ENCODE measurements around the gene CSF1. TPM values are rescaled to one million over a fixed set of nuclear protein-coding genes. Genes with fewer than 3 reads are reported as not detected.

CSF1 gene
- total and polyA plus RNA-seq, 7 donors = 3.0 to 118 (median 21.8) TPM

DNA sequence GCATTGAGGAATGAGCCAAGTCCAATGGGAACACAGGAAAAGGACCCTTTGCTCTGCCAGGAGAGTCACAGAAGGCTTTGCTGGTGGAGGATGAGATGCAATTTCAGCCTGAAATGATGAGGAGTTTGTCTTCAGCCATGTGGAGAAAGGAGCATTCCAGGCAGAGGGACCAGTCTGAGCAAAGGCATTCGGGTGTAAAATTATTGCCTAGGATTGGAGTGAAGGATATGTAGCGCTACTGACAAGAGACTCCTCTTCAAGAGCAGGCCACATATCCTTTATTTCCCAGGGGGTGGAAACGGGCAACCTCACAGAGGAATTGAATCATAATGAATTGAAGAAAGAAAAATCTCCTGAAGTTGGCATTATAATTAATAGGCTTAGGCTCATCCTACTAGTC, 1.1 kb upstream of the CSF1 start:
- Histone ChIP-seq H3K4me3 (no peak overlapping the region), H3K27ac (peak overlapping the region in 3 of 4 donors; percentile 78 to 89 (median 87)), H3K9me3 (no peaks in the 10 kb centered on the region), H3K36me3 (no peaks in the 10 kb centered on the region), H3K27me3 (no peaks in the 10 kb centered on the region), H3K4me1 (peaks cover 0 to 47% (median 44%) of the 10 kb centered on the region in 4 donors)
- WGBS, 2 donors = 82 to 92% methylated on average over 3 of the region's 3 CpGs
- intact Hi-C loops (cut with DNase I) = no loop called here
- DNase-seq = no peak
- TF ChIP-seq CTCF (IDR thresholded peaks at IDR 0.05) (no peak), POLR2A (IDR thresholded peaks at IDR 0.05) (no peak), EP300 (IDR thresholded peaks at IDR 0.05) (no peak), POLR2AphosphoS5 (IDR thresholded peaks at IDR 0.05) (no peak)

DNA sequence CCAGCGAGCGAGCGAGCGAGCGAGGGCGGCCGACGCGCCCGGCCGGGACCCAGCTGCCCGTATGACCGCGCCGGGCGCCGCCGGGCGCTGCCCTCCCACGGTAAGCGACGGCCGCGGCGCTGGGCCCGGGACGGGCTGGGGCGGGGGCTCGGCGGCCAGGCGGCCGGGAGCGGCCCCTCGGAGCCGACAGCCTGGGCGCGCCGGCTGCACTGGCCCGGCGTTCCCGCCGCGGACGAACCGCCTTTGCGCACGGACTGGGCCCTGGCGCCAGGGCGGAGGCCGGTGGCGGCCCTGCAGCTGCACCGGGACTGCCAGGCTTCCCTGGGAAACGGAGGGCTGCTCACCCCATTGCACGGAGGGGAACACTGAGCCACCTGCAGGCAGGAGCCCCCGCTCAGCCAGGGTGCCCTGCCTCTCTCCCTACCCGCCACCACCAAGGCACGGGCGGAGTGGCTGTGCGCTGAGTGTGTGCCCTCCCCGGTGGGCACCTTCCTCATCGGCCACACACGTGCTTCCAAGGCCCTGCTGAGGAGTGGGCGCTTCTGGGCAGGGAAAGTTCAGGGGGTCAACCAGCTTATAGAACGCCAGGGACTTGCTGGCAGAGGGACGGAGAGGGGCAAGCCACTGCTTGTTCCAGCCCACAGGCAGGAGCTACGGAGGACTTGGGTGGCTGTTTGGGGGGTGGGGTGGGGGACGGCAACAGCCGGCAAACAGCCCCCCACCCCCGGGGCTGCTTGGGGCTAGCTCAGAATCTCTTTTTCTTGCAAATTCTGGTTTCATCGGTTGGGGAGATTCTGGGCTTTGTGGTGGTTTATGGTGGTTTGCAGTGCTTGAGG, 532 bp downstream of the CSF1 start:
- Histone ChIP-seq H3K9me3 (no peaks in the 10 kb centered on the region), H3K4me3 (peak overlapping the region; percentile 83 to 92 (median 88)), H3K27me3 (no peaks in the 10 kb centered on the region), H3K4me1 (peaks cover 0 to 54% (median 49%) of the 10 kb centered on the region in 4 donors), H3K27ac (peak overlapping the region; percentile 78 to 91 (median 88)), H3K36me3 (peaks cover 0 to 13% (median 9%) of the 10 kb centered on the region in 4 donors)
- 2 to 3% methylated on average over 70 of the region's 70 CpGs for WGBS, 2 donors
- intact Hi-C loops (cut with DNase I) = loop anchor here (2.0 to 5.0 kb wide), 6 partner anchors 34 to 364 kb away; partner anchors contain the start of genes AHCYL1 and GNAI3
- DNase-seq = no peak
- TF ChIP-seq POLR2AphosphoS5 (IDR thresholded peaks at IDR 0.05) (peak in 1 of 4 donors; percentile 2), POLR2A (IDR thresholded peaks at IDR 0.05) (no peak)

- peak overlapping the region; percentile 83 to 92 (median 88) for H3K4me3 ChIP-seq
- no peaks in the 10 kb centered on the region for H3K9me3 ChIP-seq
- peaks cover 0 to 54% (median 49%) of the 10 kb centered on the region in 4 donors for H3K4me1 ChIP-seq
- intact Hi-C loops (cut with DNase I) = loop anchor here (5.0 kb wide), 4 partner anchors 70 to 365 kb away; partner anchors contain the start of genes AHCYL1 and GNAI3
- peaks cover 5 to 24% (median 17%) of the 10 kb centered on the region in 4 donors for H3K36me3 ChIP-seq
- no peak for TF ChIP-seq POLR2AphosphoS5 (IDR thresholded peaks at IDR 0.05)
- no peak for TF ChIP-seq EP300 (IDR thresholded peaks at IDR 0.05)
- no peak for TF ChIP-seq CTCF (IDR thresholded peaks at IDR 0.05)
- no peak for TF ChIP-seq POLR2A (IDR thresholded peaks at IDR 0.05)
- peak overlapping the region; percentile 78 to 91 (median 88) for H3K27ac ChIP-seq
- 56 to 68% methylated on average over 4 of the region's 4 CpGs for WGBS, 2 donors
- DNase-seq = no peak
- no peaks in the 10 kb centered on the region for H3K27me3 ChIP-seq
Measured at GRCh38 chr1:109912214-109912861, 1.7 kb downstream of the CSF1 start.

DNA sequence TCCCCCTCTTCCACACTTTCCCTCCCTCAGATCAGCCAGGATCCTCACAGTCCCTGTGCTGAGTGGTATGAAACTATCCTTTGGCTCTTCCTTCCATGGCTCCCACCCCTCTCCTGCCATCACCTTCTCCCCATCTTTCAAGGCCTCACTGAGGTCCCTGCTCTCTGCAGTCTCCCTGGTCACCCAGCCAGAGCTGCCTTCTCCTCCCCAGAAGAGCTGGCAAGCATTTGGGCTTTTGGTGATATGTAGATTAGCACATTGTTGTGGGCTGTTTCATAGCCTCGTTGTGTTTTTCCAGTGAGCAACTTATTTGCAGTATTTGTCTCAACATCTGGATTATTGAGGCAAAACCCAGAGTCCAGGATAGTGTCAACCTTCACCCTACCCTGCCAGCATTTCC, 2.2 kb downstream of the CSF1 start:
- Histone ChIP-seq H3K9me3 (no peaks in the 10 kb centered on the region), H3K36me3 (peaks cover 9 to 30% (median 22%) of the 10 kb centered on the region in 4 donors), H3K27ac (peak overlapping the region; percentile 78 to 91 (median 88)), H3K4me1 (peaks cover 0 to 54% (median 49%) of the 10 kb centered on the region in 4 donors), H3K27me3 (no peaks in the 10 kb centered on the region), H3K4me3 (peak overlapping the region; percentile 83 to 92 (median 88))
- intact Hi-C loops (cut with DNase I) = loop anchor here (5.0 kb wide), 4 partner anchors 69 to 366 kb away; partner anchors contain the start of genes AHCYL1 and GNAI3
- WGBS, 2 donors = 52 to 57% methylated on average over 1 of the region's 1 CpG
- TF ChIP-seq POLR2A (IDR thresholded peaks at IDR 0.05) (no peak), EP300 (IDR thresholded peaks at IDR 0.05) (no peak), CTCF (IDR thresholded peaks at IDR 0.05) (no peak), POLR2AphosphoS5 (IDR thresholded peaks at IDR 0.05) (no peak)
- no peak for DNase-seq
